GM03348 (cell line): ENCODE results near the gene RTKN.
"Not testable (repeated sequence)": the region's sequence is repeated elsewhere in the genome, so short reads cannot be mapped to it uniquely, and the experiment has no call there.

Experiments used
- DNase-seq: peaks from one replicate; pipeline ENCODE4 v3.0.0; 2012; ENCODE audit warnings: low spot score

Gene RTKN

DNA sequence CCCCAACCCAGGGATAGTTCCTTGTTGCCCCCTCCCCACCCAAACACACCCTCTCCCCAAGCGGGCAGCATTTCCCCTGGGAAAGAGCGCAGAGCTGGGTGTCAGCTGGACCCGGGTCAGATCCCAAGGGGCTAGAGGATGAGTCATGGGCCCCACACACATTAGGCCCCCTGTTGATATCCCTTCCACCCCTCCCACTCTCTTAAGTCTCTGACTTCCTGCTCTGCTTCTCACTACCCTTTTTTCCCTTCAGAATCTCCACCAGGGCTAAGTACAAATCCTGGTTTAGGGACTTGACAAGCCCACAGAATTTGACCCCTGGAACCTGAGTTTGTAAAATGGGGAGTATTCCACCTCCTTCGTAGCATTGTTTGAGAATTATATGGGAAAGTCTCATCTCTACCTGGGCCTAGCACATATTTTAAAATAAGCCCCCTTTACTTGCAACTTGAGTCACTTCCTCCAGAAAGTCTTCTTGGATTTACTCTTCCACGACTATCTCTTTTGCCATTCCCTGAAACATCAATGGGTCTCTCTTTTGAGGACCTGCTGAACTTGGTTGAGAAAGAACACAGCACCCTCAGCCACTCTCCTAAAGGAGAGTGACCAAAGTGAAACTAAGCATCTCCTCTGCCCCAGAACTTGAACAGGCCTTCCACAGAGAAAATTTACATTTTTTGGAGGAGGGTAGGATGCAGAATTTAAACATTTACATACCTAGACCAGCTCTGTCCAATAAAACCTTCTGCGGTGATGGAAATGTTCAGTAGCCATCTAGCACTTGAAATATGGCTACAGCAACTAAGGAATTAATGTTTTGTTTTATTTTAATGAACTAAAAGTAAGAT is 4.7 kb downstream of the RTKN start:
- no peak for DNase-seq

DNA sequence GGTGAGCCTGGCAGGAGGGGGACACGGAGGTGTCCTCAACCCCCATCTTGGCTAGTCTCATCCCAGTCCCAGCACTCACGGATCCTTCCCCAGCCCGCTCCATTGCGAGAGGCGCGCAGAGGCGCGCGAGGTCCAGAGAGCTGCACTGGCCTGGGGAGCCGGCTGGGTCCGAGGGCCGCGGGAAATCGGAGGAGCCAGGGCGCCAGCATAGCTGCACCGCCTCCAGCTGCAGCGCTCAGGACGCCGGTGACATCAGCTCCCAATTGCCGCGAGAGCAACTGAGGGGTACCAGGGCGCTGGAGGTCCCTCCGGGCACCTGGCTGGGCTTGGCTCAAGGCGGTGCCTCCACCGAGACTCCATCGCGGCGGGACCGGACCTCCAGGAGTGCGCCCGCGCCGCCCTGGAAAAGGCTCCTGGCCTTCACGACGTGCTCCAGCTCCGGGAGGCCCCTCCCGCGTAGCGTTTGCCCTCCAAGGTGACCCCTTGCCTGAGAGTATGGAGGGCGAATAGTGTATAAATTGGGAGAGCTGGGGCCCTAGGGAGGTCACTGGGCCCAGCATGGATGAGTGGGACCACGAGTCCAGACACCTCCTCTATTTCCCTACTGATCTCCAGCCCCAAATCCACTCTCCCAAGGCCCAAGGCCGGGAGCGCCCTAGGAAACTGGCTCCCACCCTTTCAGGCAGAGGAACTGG is 5.5 kb downstream of the RTKN start:
- no peak for DNase-seq

DNA sequence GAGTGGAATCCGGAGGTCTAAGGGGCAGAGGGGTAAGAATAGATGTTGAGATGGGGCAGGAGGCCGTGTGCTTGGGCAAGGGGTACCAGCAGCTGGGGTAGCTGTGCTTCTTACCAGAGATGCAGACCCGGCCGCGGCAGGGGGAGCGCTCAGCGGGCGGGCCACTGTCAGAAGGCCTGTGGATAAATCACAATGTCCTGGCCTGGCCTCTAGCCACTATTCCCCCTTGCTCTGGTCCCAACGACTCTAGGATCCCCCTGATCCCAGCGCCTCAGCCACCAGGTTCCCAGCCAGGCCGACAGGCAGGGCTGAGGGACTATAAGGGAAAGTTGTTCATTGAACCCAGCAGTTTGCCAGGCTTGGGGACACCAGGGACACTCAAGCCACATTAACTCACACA is 11.2 kb downstream of the RTKN start:
- DNase-seq = no peak

DNA sequence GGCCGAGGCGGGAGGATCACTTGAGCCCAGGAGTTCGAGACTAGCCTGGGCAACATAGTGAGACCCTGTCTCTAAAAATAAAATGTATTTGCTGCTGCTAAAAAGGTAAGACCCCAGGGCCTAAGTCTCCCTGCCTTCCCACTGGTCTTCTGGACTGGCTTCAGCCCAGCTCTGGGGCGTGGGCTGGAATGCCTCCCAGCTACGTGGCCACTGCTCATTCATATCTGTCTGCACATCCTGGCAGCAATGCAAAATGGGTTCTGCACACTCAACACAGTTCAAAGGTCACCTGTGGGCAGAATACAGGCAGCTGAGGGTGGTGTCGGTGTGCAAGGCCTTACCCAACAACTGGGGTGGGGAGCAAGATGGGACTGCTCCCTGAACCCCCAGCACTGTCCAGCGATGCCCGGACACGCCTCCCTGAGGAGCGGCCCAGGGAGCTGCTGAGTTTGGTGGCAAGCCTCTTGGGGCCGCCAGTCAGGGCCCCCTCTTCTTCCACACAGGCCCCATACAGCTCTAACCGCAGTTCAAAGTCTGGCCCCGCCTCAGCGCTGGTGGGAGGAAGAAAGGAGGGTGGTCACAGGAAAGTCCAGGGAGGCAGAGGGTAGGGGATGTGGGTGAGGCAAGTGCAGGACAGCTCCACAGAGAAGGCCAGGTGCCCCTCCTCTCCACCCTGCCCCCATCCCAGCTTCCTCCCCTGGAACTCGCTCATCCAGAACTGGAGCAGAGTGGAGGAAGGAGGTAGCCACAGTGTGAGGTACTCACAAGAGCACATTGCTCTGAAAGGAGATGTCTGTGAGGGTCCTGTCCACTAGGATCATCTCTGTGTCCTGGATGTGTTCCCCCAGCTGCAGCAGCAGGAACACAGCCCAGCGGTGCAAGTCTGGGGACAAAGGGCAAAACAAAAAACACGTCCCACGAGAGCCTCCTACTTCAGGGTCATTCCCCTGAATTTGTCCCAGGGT is 12.0 kb downstream of the RTKN start:
- no peak for DNase-seq

DNA sequence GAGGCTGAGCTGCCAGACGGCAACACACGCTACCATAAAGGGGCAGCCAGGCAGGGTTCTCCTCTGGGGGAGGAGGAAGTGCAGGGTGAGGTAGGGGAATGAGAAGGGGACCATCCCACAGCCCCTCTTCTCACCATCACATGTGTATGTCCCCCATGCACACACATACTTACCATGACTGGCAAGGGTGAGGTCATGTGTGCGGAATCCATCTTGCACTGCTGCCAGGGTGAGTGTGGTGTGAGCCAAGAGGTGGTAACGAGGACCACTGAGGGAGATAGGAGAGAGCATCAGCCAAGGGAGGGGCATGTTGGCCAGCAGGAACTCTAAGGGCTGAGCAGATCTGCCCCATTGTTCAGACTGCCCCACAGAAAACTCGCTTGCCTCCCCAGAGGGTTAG is 13.1 kb downstream of the RTKN start:
- DNase-seq = no peak

DNA sequence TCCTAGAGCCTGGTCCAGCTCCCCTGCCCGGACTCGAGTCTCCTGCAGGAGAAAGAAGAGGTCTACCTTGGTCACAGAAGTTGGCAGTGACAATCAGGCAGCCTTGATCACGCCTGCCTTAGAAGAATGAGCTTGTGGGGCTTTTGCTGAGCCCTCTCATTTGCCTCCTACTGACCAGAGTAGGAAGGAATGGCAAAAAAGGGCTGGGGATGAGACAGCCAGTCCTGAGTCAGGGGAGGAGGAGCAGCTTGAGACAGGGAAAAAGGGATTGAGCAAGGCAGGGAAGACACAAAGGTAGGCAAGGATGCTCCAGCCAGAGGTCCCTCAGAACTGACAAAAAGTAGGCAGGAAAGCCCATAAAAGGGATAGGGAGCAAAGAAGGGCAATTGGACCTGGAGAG is 14.2 kb downstream of the RTKN start:
- DNase-seq = no peak

DNA sequence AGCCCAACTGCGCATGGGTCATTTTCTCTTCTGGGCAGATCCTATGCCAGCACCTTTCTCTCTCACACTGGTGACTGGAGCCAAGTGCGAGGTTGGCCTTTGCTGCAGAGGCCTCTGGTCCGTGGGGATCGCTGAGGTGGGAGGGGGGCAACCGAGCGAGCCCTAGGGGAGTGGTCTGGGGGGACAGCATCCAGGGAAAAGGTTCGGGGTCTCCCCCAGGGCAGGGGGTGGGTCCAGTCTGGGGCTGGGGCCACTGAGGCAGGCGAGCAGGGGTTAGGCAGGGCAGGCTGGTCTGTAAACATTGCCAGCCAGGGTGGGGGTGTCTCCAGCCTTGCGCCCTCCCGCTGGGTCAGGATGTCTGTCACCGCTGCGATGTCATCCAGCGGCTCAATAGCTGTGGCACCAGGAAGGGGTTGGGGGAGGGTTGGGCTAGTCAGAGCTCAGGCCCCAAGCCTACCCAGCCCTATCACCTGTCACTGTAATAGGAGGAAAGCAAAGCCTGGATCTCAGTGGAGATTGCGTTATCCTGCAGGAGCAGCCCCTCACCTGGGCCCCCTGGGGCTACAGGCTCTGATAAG is 15.5 kb downstream of the RTKN start:
- DNase-seq = no peak

DNA sequence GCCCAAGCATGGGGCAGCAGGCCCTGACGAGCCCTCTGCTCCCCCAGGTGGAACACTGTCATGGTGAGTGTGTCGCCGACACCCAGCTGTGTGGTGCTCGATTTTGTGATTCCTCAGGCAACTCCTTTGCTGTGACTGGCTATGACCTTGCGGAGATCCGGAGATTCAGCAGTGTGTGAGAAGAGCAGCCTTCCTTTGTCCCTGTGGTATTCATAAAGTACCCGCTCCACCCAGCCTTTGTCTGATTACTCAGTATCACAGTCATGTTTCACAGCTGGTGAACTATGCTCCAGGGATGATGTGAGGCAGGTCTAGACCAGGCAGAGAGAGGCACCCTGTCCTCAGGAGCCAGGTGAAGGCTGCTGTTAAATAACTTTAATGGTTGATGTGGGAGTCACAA is 16.2 kb downstream of the RTKN start:
- no peak for DNase-seq

DNA sequence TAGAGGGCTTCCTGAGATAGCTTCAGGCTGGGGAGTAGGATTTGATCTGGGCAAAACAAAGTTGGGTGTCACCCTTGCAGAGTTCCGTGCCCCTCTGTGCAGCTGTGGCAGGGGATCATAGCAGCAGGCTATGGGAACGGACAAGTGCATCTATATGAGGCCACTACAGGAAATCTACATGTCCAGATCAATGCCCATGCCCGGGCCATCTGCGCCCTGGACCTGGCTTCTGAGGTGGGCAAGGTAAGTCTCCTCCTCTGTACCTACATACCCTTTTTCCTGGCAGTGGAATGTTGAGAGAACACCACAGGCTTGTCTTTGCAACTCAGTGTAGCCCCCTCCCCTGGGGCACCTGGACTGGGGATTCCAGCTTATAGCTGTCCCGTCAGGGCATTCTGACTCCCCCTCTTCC is 16.7 kb downstream of the RTKN start:
- no peak for DNase-seq

DNA sequence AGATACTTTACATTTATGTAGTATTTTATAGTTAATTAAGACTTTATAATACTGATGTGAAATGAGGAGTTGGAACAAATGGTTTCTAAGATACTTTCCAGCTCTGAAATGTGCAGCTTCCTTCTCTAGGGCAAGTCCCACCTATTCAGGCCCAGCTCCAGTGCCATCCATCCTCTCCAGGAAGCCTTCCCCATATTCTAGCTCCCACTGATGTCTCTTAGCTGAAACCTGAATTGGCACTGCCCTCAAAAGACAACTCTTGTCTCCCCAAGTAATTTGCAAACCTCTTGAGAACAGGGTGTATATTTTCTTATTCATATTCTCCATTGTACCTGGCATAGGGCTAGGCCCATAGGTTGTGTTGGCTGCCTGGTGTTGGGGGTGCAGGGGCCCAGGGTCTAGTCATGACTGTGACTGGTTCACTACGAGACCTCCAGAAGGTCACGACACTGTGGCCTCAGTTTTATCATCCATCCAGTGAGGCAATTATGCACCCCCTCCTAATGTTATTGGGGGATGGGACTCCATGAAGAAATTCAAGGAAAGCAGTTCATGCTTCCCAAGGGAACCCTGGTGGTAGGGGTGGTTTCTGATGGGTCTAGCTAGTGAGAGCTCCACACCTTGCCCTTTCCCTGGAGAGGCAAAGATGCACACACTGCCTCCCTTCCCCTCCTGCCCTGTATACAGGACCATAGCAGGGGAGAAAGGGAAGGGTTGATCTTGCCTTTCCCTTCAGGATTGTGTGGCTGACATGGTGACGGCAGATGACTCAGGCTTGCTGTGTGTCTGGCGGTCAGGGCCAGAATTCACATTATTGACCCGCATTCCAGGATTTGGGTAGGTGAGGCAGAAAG is 17.4 kb downstream of the RTKN start:
- no peak for DNase-seq

DNA sequence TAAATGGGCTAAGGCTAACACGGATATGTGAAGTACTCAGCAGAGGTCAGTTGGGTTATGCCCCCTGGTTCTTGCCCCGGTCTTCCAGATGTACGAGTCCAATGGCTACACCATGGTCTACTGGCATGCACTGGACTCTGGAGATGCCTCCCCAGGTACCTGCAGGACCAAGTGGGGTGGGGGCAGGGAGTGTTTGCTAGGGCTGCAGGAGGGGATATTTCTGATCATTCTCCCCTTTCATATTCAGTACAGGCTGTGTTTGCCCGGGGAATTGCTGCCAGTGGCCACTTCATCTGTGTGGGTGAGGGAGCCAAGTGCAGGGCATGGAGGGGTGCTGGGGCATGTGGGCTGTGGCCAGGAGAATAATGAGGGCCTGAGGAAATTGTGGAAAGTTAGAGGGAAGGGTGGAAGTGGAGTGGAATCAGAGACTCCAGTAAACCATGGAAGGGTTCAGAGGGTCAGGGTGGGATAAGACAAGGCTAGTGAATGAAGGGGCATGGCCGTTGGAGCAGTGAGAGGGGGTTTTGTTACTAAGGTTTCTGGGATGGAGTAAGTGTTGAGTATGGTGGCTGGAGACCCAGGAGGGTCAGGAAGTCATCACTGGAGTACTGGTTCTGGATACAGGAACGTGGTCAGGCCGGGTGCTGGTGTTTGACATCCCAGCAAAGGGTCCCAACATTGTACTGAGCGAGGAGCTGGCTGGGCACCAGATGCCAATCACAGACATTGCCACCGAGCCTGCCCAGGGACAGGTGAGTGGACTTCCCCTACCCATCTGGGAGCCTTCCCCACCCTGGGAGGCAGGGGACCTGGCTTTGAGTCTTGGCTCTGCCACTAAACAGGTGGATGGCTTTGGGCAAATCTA is 18.3 kb downstream of the RTKN start:
- no peak for DNase-seq

DNA sequence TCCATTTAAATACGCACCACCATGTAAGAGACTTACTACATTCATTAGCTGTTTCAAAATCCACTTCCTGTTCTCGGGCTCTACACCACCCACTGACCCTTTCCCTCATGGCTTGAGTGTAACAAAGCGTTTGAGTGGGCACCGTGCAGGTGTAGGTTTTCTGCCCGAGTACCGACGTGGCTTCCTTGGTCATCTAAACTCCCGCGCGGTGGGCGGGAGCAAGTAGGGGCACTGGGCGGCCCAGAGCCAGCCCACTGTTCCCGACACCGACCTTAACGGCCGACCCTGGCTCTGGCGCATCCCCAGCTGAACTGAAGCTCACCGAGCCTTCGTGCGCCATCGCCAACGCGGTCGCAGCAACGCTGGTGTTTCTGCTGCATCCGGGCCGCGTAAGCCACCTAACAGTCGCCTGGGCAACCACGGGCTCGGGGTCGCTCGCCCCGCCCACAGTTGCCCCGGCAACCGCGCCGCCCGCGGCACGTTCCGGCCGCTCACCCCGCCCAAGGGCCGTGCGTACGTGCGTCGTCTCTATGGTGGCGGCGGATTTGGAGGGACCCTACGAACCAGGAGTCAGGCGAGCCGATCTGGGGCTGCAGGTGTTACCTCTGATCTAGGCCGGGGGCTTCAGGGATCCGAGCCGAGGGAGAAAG is 20.4 kb downstream of the RTKN start, which contains the start of the genes C2orf81 and WDR54:
Gene C2orf81, minus strand, starts transcription at position 399 of the 650 bp plus-strand sequence. Its CDS starts 59 bp downstream, at position 340.
Gene WDR54, plus strand, starts transcription at position 510 of the 650 bp plus-strand sequence. CDS start 424 bp downstream, outside the sequence.
- DNase-seq = peak; percentile 98

DNA sequence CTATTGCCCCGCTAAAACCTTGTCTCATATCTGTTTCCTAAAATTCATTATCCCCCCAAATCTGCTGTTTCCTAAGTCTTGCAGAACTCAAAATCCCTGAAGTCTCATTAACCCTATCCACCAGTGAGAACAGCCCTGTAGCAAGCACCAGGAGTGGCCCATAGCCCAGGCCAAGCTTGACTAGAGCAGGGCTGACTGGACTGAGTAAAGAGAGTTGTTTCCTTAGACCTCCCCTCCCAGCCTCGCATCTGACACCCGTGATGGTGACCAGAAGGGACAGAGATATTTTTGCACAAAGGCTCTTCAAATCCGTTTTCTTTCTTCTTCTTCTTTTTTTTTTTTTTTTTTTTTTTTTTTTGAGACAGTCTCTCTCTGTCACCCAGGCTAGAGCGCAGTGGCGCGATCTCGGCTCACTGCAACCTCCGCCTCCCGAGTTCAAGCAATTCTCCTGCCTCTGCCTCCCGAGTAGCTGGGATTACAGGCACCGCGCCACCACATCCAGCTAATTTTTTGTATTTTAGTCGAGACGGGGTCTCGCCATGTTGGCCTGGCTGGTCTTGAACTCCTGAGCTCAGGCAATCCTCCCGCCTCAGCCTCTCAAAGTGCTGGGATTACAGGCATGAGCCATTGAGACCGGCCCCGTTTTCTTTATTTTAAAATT is 21.2 kb downstream of the RTKN start:
- not testable (repeated sequence) for DNase-seq

DNA sequence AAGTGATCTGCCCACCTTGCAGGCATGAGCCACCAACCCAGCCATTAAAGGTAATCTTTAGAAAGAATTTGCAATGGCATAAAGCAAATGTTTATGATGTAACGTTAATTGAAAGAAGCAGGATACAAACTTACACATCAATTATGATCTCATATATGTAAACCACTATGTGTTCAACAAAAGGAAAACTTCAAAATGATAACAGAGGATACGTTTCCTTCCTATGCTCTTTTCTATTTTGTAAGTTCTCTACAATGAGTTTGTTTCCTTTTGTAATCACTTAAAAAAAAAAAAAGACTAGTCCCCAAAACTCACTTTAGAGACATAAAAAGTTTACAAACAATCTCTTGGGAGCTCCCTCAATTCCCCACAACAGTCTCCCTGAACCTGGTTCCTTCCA is 21.7 kb downstream of the RTKN start:
- DNase-seq = no peak

DNA sequence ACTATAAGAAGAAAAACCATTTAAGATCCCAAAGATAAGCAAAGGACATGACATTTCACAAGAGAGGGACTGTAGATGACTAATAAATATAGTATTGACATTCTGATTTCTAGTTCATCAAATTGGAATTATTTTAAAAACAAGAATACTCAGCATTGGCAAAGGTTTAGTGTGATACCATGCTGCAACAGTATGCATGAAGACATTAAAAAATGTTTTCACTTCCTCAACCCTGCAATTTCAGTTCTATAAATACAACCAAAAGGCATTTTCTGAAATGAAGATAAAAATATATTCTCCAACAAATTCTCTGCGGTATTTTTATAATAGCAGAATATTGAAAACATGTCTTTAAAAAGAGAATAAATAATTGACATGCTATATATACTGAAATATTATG is 22.4 kb downstream of the RTKN start:
- no peak for DNase-seq

DNA sequence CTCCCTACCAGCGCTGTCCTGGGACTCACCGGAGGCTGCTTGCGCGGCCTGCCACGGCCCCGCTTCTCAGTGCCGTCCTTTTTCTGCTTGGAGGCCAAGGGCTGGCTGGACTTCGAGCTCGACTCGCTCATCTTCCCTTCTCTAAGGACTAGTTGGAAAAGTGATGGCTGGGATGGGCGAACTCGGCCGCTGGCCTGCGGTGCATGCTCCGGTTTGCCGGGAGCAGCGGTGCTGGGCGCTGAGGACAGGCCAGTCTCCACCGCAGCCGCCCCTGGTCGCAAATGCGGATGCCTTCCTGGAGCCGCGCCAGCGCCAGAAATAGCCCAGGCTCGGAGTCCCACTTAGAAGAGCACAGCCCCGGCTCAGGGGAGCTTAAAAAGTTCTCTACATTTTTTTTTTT is 23.4 kb downstream of the RTKN start:
- no peak for DNase-seq

DNA sequence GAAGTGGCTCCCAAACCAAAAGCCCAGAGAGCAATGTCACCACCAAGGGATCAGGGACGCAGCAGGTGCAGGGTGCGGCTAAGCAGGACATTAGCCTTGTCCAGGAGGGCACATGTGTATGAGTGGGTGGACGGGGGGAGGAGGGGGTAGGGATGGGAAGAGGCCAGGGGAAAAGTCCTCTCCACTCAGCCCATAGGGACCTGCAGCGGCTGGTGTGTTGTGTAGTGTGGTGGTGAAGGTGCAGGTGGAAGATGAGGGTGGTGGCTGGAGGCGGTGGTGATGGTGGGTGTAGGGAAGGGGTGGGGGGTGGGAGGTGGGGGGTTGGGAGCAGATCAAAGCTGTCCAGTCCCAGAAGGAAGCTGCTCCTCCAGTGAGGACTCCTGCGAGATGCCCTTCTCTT is 24.0 kb downstream of the RTKN start:
- DNase-seq = no peak

DNA sequence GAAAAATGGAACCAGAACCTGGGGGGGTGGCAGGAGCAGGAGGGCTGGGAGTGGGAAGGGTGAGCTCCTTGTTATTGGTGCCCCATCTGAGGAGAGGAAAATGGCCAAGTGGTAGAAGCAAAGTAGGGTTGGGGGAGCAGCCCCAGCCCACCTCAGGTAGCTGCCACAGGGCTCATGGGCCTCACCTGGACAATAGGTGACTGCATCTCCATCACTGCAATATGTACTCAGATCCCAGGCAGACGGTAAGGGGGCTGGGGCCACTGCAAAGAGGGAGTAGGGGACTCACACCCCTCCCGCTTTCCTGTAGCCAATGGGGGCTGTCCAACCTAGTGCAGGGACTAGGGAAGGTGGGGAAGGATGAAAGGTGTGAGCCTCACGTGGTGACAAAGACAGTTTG is 24.5 kb downstream of the RTKN start:
- DNase-seq = no peak

DNA sequence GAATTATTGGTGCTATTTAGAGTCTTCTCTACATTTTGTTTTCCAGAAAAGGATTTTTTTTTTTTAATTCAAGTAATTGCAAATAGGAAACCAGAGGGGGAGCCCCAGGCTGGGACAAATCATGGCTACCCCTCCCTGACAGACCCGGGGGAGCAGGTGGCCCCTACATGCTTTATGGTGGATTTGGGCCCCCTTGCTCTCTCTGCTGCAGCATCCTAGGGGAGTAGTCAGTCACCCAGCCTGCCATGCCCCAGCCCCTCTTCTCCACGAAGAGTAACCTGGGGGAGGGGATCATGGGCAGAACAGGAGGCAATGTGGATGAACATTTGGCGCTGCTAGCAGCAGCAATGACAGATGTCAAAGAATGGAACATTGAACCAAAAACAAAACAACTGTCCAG is 25.0 kb downstream of the RTKN start:
- DNase-seq = no peak
